ENCODE measurements around the gene RCN2.
"Not testable (repeated sequence)": the region's sequence is repeated elsewhere in the genome, so short reads cannot be mapped to it uniquely, and the experiment has no call there.

Gene RCN2

GRCh38 chr15:76945494-76946093 is 14.0 kb downstream of the RCN2 start:
- peaks cover 7% of the 10 kb centered on the region for H3K4me1 Mint-ChIP-seq
- H3K4me3 Mint-ChIP-seq, result no peak overlapping the region
- CTCF ChIA-PET, result interaction anchor here (0.7 kb wide), 1 partner anchor 77 kb away, joined by 4 read pairs; no protein-coding TSS in a partner anchor
- no peaks in the 10 kb centered on the region for H3K9me3 Mint-ChIP-seq
- no peaks in the 10 kb centered on the region for H3K27me3 Mint-ChIP-seq
- DNase-seq, result no peak
- H3K36me3 Mint-ChIP-seq, result peaks cover 51% of the 10 kb centered on the region
- H3K27ac Mint-ChIP-seq, result no peak overlapping the region

DNA sequence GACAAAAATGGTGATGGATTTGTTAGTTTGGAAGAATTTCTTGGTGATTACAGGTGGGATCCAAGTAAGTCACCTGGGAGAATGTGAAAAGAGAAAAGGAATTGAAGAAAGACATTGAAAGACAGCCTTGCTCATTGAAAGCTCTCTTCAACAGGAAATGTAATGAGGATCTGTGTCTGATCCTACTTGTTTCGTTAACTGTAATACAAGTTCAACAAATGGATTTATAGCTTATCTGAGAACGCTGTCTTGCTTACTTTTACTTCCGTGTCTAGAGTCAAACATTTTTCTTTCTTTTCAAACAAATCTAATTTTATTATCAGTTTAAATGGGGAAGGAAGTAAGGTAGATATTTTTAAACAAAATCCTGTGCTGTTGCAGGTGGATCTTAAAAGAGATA is 15.9 kb downstream of the RCN2 start:
- CTCF ChIA-PET, result interaction anchor here (2.0 kb wide), 1 partner anchor 596 kb away, joined by 5 read pairs; no protein-coding TSS in a partner anchor
- DNase-seq, result no peak
- Mint-ChIP-seq H3K27me3 (no peaks in the 10 kb centered on the region), H3K27ac (no peak overlapping the region), H3K4me3 (no peak overlapping the region), H3K36me3 (peaks cover 56% of the 10 kb centered on the region), H3K9me3 (no peaks in the 10 kb centered on the region), H3K4me1 (peaks cover 10% of the 10 kb centered on the region)

DNA sequence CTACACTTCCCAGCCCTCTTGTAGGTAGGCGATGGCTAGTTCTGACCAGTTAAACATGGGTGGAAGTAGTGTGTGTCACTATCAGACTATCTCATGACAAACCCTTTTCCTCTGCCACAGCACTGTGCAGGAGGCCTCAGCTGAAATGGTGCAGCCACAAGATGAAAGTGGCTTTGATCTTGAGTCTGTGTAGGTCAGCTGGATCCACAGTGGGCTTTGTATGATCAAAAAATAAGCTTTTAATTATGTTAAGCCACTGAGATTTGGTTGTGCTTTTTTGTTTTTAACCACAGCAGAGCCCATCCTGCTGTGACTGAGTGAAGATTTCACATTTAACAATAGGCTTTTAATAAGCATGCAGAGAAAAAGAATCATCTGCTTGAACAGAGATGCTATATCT is 19.7 kb downstream of the RCN2 start:
- DNase-seq, result no peak
- H3K9me3 Mint-ChIP-seq, result no peaks in the 10 kb centered on the region
- H3K27ac Mint-ChIP-seq, result peak overlapping the region; percentile 12
- H3K27me3 Mint-ChIP-seq, result no peaks in the 10 kb centered on the region
- H3K4me1 Mint-ChIP-seq, result peaks cover 7% of the 10 kb centered on the region
- CTCF ChIA-PET, result interaction anchor here (0.7 to 0.8 kb wide), 2 partner anchors 47 to 156 kb away, joined by 3 read pairs; no protein-coding TSS in a partner anchor
- H3K4me3 Mint-ChIP-seq, result no peak overlapping the region
- peaks cover 31% of the 10 kb centered on the region for H3K36me3 Mint-ChIP-seq

DNA sequence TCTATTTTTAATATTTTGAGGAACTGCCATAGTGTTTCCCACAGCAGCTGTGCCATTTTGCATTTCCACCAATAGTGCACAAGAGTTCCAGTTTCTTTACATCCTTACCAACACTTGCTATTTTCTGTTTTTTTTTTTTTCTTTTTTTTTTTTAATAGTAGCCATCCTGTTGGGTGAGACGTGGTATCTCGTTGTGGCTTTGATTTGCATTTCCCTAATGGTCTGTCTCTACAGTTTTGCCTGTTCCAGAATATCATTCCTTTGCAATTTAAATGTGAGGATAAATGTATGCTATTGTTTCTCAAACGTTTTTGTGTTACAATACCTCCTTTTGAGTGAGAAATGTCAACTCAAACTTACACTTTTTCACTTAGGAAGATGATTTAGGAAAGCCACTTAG is 22.4 kb downstream of the RCN2 start:
- Mint-ChIP-seq H3K36me3 (peaks cover 12% of the 10 kb centered on the region), H3K9me3 (no peaks in the 10 kb centered on the region), H3K4me3 (no peak overlapping the region), H3K27me3 (no peaks in the 10 kb centered on the region), H3K27ac (no peak overlapping the region), H3K4me1 (peaks cover 7% of the 10 kb centered on the region)
- CTCF ChIA-PET, result interaction anchor here (1.0 kb wide), 1 partner anchor 20 kb away, joined by 5 read pairs; no protein-coding TSS in a partner anchor
- no peak for DNase-seq

DNA sequence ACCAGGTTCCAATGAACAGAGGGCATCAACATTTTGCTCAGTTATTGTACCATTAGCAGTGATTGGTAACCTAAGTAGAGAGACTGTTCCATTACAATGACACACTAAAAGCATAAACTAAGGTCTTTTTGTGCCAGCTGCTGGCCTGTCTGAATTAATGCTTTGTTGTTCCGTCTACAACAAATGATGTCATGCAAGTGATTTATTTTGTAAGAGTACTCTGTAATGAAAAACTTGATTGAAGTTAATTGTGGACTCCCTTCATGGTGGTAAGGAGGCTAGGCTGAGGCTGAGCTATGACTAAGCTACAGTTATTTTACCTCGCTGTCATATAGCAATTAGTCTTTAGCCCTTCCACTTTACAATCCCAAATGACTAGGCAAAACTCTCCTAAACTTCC is 23.2 kb downstream of the RCN2 start:
- Mint-ChIP-seq H3K4me3 (no peak overlapping the region), H3K27ac (no peak overlapping the region), H3K9me3 (no peaks in the 10 kb centered on the region), H3K36me3 (peaks cover 12% of the 10 kb centered on the region), H3K27me3 (no peaks in the 10 kb centered on the region), H3K4me1 (peaks cover 7% of the 10 kb centered on the region)
- CTCF ChIA-PET, result interaction anchor here (1.0 to 1.4 kb wide), 2 partner anchors 19 kb away, joined by 5 read pairs; no protein-coding TSS in a partner anchor
- no peak for DNase-seq

GRCh38 chr15:76961268-76962011 is 29.9 kb downstream of the RCN2 start:
- Mint-ChIP-seq H3K27me3 (peaks cover 47% of the 10 kb centered on the region), H3K4me3 (no peak overlapping the region), H3K9me3 (no peaks in the 10 kb centered on the region), H3K27ac (no peak overlapping the region), H3K36me3 (no peaks in the 10 kb centered on the region), H3K4me1 (peaks cover 3% of the 10 kb centered on the region)
- no peak for DNase-seq
- CTCF ChIA-PET, result interaction anchor here (1.3 to 3.2 kb wide), 2 partner anchors 8 to 12 kb away, joined by 3 to 23 read pairs; no protein-coding TSS in a partner anchor

GRCh38 chr15:76962337-76963013 is 30.9 kb downstream of the RCN2 start:
- DNase-seq, result no peak
- Mint-ChIP-seq H3K27me3 (peaks cover 56% of the 10 kb centered on the region), H3K9me3 (no peaks in the 10 kb centered on the region), H3K4me3 (no peak overlapping the region), H3K36me3 (no peaks in the 10 kb centered on the region), H3K27ac (peak overlapping the region; percentile 2), H3K4me1 (peaks cover 3% of the 10 kb centered on the region)
- CTCF ChIA-PET, result interaction anchor here (0.6 to 3.2 kb wide), 3 partner anchors 11 to 581 kb away, joined by 3 to 23 read pairs (median 4); no protein-coding TSS in a partner anchor

DNA sequence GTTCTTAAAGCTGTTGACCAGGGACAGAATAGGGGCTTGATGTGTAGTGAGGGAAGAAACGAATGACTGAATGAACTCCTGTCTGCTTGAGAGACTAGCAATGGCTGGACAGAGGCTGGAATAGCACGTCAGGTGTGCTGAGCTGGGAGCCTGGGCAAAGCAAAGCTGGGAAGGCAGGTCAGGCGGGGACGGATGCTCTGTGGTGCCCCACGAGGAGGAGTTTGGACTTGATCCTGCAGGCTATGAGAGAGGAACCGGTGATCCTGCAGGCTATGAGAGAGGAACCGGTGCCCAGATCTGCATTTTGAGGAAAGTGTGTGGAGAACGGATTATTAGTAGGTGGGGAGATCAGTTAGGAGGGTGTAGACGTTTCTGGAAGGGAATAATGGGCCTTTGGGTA is 32.0 kb downstream of the RCN2 start:
- Mint-ChIP-seq H3K36me3 (no peaks in the 10 kb centered on the region), H3K4me1 (peaks cover 3% of the 10 kb centered on the region), H3K4me3 (no peak overlapping the region), H3K9me3 (no peaks in the 10 kb centered on the region), H3K27me3 (peaks cover 60% of the 10 kb centered on the region), H3K27ac (no peak overlapping the region)
- CTCF ChIA-PET, result interaction anchor here (2.1 to 3.2 kb wide), 2 partner anchors 10 to 580 kb away, joined by 4 to 23 read pairs; no protein-coding TSS in a partner anchor
- DNase-seq, result no peak

GRCh38 chr15:76964157-76964556 is 32.6 kb downstream of the RCN2 start:
- H3K27ac Mint-ChIP-seq, result no peak overlapping the region
- no peaks in the 10 kb centered on the region for H3K9me3 Mint-ChIP-seq
- H3K36me3 Mint-ChIP-seq, result no peaks in the 10 kb centered on the region
- no peak overlapping the region for H3K4me3 Mint-ChIP-seq
- no peak for DNase-seq
- CTCF ChIA-PET, result interaction anchor here (2.1 to 3.2 kb wide), 2 partner anchors 9 to 579 kb away, joined by 4 to 23 read pairs; no protein-coding TSS in a partner anchor
- peaks cover 3% of the 10 kb centered on the region for H3K4me1 Mint-ChIP-seq
- peaks cover 63% of the 10 kb centered on the region for H3K27me3 Mint-ChIP-seq

DNA sequence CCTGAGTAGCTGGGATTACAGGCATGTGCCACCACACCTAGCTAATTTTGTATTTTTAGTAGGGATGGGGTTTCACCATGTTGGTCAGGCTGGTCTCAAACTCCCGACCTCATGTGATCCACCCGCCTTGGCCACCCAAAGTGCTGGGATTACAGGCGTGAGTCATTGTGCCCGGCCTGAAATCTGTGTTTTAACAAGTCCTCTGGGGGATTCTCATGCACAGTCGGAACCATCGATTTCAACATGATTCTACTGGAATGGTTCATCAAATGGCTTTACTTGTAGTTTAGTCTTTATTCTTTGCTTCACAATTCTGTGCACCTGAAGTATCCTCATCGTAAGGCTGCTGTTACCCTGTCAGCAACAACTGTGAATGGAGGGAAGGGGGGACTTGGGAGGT is 34.5 kb downstream of the RCN2 start:
- H3K4me1 Mint-ChIP-seq, H3K27ac Mint-ChIP-seq, H3K9me3 Mint-ChIP-seq, CTCF ChIA-PET, H3K4me3 Mint-ChIP-seq, H3K36me3 Mint-ChIP-seq, DNase-seq: not testable (repeated sequence)
- peaks cover 63% of the 10 kb centered on the region for H3K27me3 Mint-ChIP-seq

- no peaks in the 10 kb centered on the region for H3K9me3 Mint-ChIP-seq
- H3K27me3 Mint-ChIP-seq, result peaks cover 57% of the 10 kb centered on the region
- no peak overlapping the region for H3K27ac Mint-ChIP-seq
- CTCF ChIA-PET, result interaction anchor here (0.8 to 1.5 kb wide), 2 partner anchors 9 to 46 kb away, joined by 3 read pairs; no protein-coding TSS in a partner anchor
- no peak overlapping the region for H3K4me3 Mint-ChIP-seq
- no peak for DNase-seq
- peaks cover 3% of the 10 kb centered on the region for H3K4me1 Mint-ChIP-seq
- no peaks in the 10 kb centered on the region for H3K36me3 Mint-ChIP-seq
These were observed 35.5 kb downstream of the RCN2 start for GRCh38 chr15:76967067-76967466.

DNA sequence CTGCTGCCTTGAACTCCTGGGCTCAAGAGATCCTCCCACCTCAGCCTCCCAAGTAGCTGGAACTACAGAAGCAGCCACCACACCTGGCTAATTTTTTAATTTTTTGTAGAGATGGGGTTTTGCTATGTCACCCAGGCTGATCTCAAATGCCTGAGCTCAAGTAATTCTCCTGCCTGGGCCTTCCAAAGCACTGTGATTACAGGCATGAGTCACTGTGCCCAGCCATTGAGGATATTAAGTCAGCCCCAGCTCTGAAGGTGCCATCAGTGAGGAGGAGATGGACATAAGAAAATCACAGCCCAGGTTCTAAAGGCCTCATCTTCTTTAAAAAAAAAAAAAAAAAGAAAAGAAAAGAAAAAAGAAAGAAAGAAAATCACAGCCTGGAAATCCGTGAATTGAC is 36.8 kb downstream of the RCN2 start:
- Mint-ChIP-seq H3K4me1 (peaks cover 4% of the 10 kb centered on the region), H3K27me3 (peaks cover 51% of the 10 kb centered on the region), H3K9me3 (no peaks in the 10 kb centered on the region), H3K27ac (no peak overlapping the region), H3K36me3 (no peaks in the 10 kb centered on the region), H3K4me3 (no peak overlapping the region)
- CTCF ChIA-PET, result interaction anchor here (0.9 to 1.5 kb wide), 2 partner anchors 44 to 64 kb away, joined by 3 read pairs; no protein-coding TSS in a partner anchor
- DNase-seq, result no peak

GRCh38 chr15:76972389-76973361 is 41.1 kb downstream of the RCN2 start:
- Mint-ChIP-seq H3K27ac (no peak overlapping the region), H3K4me1 (peaks cover 23% of the 10 kb centered on the region), H3K4me3 (no peak overlapping the region), H3K9me3 (no peaks in the 10 kb centered on the region), H3K27me3 (peaks cover 23% of the 10 kb centered on the region), H3K36me3 (no peaks in the 10 kb centered on the region)
- CTCF ChIA-PET, result interaction anchor here (0.7 to 9.1 kb wide), 31 partner anchors 9 to 571 kb away, joined by 3 to 103 read pairs (median 6); partner anchors contain the start of gene PSTPIP1
- no peak for DNase-seq
